Bronchial epithelial cell (primary cell): ENCODE measurements around the gene NUP107. TPM values are rescaled to one million over a fixed set of nuclear protein-coding genes. Genes with fewer than 3 reads are reported as not detected.

Source experiments
- DNase-seq: peaks from one replicate; pipeline ENCODE4 v3.0.0-alpha.2; 2010; ENCODE audit warnings: low read depth
- FAIRE-seq: peaks from 2 replicates; lab custom pipeline; 2011; peaks lifted over from hg19 to GRCh38; lab: Jason Lieb, UNC
- H3K27me3 ChIP-seq: 2 replicates; pipeline ENCODE4 v1.5.1; 2011; ENCODE audit warnings: low read length; ENCODE audit not compliant: control insufficient read depth, insufficient read depth
- H3K36me3 ChIP-seq: 2 replicates; pipeline ENCODE4 v1.5.1; 2011; ENCODE audit warnings: low read length; ENCODE audit not compliant: control insufficient read depth, insufficient read depth
- H3K4me3 ChIP-seq: 2 replicates; pipeline ENCODE4 v1.5.1; 2011; ENCODE audit warnings: mild to moderate bottlenecking, low read depth, low read length, control low read depth
- total RNA-seq: library from RNA; depleted of rRNA; stranded (reverse); fragments of >200 nt; gene quantifications from 2 replicates; pipeline ENCODE4 v1.2.1, GENCODE V29; 2014
- TF ChIP-seq, protein P1 (sequence below): IDR thresholded peaks from 2 replicates; pipeline ENCODE4 v1.5.1; 2011; ENCODE audit warnings: mild to moderate bottlenecking, moderate library complexity, low read length, control low read depth, inconsistent platforms; ENCODE audit not compliant: insufficient read depth, severe bottlenecking

The NUP107 gene
- total RNA-seq, 1 donor from 2014 or later = 28.7 TPM

DNA sequence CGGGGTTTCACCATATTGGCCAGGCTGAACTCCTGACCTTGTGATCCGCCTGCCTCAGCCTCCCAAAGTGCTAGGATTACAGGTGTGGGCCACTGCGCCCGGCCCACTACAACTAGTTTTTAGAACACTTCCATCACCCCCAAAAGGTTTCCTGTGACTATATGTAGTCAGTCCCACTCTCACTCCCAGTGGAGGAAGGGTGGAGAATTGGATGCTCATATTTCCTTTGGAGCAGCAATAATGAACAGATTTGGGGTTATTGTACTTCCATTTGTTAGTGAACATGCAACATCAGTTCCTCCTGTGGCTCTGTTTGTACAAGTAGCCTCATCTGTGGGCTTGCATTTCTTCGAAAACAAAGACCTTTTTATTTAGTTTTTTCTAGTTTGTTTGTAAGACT, 40.3 kb upstream of the NUP107 start:
- TF ChIP-seq, protein P1, sequence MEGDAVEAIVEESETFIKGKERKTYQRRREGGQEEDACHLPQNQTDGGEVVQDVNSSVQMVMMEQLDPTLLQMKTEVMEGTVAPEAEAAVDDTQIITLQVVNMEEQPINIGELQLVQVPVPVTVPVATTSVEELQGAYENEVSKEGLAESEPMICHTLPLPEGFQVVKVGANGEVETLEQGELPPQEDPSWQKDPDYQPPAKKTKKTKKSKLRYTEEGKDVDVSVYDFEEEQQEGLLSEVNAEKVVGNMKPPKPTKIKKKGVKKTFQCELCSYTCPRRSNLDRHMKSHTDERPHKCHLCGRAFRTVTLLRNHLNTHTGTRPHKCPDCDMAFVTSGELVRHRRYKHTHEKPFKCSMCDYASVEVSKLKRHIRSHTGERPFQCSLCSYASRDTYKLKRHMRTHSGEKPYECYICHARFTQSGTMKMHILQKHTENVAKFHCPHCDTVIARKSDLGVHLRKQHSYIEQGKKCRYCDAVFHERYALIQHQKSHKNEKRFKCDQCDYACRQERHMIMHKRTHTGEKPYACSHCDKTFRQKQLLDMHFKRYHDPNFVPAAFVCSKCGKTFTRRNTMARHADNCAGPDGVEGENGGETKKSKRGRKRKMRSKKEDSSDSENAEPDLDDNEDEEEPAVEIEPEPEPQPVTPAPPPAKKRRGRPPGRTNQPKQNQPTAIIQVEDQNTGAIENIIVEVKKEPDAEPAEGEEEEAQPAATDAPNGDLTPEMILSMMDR = no peak
- H3K27me3 ChIP-seq = no peaks in the 10 kb centered on the region
- no peak for DNase-seq
- peaks cover 2% of the 10 kb centered on the region for H3K36me3 ChIP-seq
- H3K4me3 ChIP-seq = no peak overlapping the region
- FAIRE-seq = no peak

DNA sequence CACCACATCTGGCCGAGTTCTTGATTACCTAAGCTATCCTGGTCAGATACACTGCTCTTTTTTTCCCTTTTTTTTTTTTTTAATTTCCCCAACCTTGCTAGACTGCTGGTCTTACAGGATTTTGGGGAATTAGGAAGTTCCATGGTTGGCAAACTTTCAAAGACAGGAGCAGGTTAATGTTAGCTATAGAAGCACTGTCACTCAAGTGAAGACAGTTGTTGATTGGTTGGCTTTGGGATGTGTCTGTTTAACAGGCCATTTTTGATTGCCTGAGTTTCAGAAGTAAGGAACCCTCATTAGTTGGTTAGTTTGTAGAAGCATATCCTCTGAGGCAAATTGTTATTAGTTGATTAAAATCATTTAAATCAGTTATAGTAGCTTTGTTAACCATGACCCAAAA, 39.3 kb upstream of the NUP107 start:
- TF ChIP-seq, protein P1 = no peak
- no peak overlapping the region for H3K4me3 ChIP-seq
- no peak for FAIRE-seq
- no peaks in the 10 kb centered on the region for H3K27me3 ChIP-seq
- no peak for DNase-seq
- peaks cover 3% of the 10 kb centered on the region for H3K36me3 ChIP-seq

- H3K4me3 ChIP-seq = no peak overlapping the region
- TF ChIP-seq, protein P1 = no peak
- DNase-seq (no peak), FAIRE-seq (no peak)
- no peaks in the 10 kb centered on the region for H3K27me3 ChIP-seq
- peaks cover 5% of the 10 kb centered on the region for H3K36me3 ChIP-seq
Observed at GRCh38 chr12:68648179-68648578, 38.6 kb upstream of the NUP107 start.

GRCh38 chr12:68665016-68665569, 21.7 kb upstream of the NUP107 start:
- FAIRE-seq = no peak
- no peaks in the 10 kb centered on the region for H3K36me3 ChIP-seq
- H3K27me3 ChIP-seq = no peaks in the 10 kb centered on the region
- TF ChIP-seq, protein P1 = no peak
- no peak for DNase-seq
- H3K4me3 ChIP-seq = no peak overlapping the region

- FAIRE-seq (no peak), DNase-seq (no peak)
- Histone ChIP-seq H3K27me3 (no peaks in the 10 kb centered on the region), H3K36me3 (no peaks in the 10 kb centered on the region), H3K4me3 (no peak overlapping the region)
- TF ChIP-seq, protein P1 = no peak
Observed at GRCh38 chr12:68667291-68667690, 19.5 kb upstream of the NUP107 start.

GRCh38 chr12:68667896-68668295, 18.9 kb upstream of the NUP107 start:
- FAIRE-seq (no peak), DNase-seq (no peak)
- TF ChIP-seq, protein P1 = no peak

More at GRCh38 chr12:68667896-68668295, 18.9 kb upstream of the NUP107 start:
- H3K4me3 ChIP-seq = no peak overlapping the region
- H3K27me3 ChIP-seq = no peaks in the 10 kb centered on the region
- H3K36me3 ChIP-seq = no peaks in the 10 kb centered on the region
